Mononuclear cell (primary cell): ENCODE data around the gene ZSWIM4. TPM values are rescaled to one million over a fixed set of nuclear protein-coding genes. Genes with fewer than 3 reads are reported as not detected.
"Not testable (repeated sequence)": the region's sequence is repeated elsewhere in the genome, so short reads cannot be mapped to it uniquely, and the experiment has no call there.

Experiments
- H3K27me3 ChIP-seq: 2 replicates; pipeline ENCODE4 v1.6.0; 2011; ENCODE audit warnings: low read length, control low read depth; ENCODE audit not compliant: insufficient read depth
- H3K4me1 ChIP-seq: 2 replicates; pipeline ENCODE4 v1.5.1; 2011; ENCODE audit warnings: mild to moderate bottlenecking, low read length, control low read depth; ENCODE audit not compliant: insufficient read depth
- H3K4me3 ChIP-seq: 2 replicates; pipeline ENCODE4 v1.5.1; 2011; ENCODE audit warnings: mild to moderate bottlenecking, low read length, moderate library complexity
- H3K9me3 ChIP-seq: 2 replicates; pipeline ENCODE4 v1.5.1; 2011; ENCODE audit warnings: low read depth, mild to moderate bottlenecking, control low read depth, low read length
- total RNA-seq: library from RNA; depleted of rRNA; stranded (reverse); fragments of >200 nt; gene quantifications from one replicate; pipeline ENCODE4 v1.2.3, GENCODE V29; 2012

The ZSWIM4 gene
- total RNA-seq, 1 donor, result 1.5 TPM

- H3K4me3 ChIP-seq, H3K9me3 ChIP-seq, H3K27me3 ChIP-seq: not testable (repeated sequence)
- H3K4me1 ChIP-seq, result peaks cover 51% of the 10 kb centered on the region
These were observed 1.9 kb upstream of the ZSWIM4 start for GRCh38 chr19:13793317-13793716.

GRCh38 chr19:13794398-13794756 lies 866 bp upstream of the ZSWIM4 start:
- peaks cover 40% of the 10 kb centered on the region for H3K4me1 ChIP-seq
- H3K27me3 ChIP-seq, result no peaks in the 10 kb centered on the region
- no peaks in the 10 kb centered on the region for H3K9me3 ChIP-seq
- H3K4me3 ChIP-seq, result peak overlapping the region; percentile 61

GRCh38 chr19:13795595-13796300 lies 505 bp downstream of the ZSWIM4 start:
- Histone ChIP-seq H3K4me1 (peaks cover 27% of the 10 kb centered on the region), H3K4me3 (peak overlapping the region; percentile 61), H3K9me3 (no peaks in the 10 kb centered on the region), H3K27me3 (no peaks in the 10 kb centered on the region)

- H3K4me1 ChIP-seq, result peaks cover 27% of the 10 kb centered on the region
- H3K4me3 ChIP-seq, result no peak overlapping the region
- H3K27me3 ChIP-seq, result no peaks in the 10 kb centered on the region
- H3K9me3 ChIP-seq, result no peaks in the 10 kb centered on the region
These were observed 1.2 kb downstream of the ZSWIM4 start for GRCh38 chr19:13796301-13797057.

GRCh38 chr19:13797058-13797440 lies 1.8 kb downstream of the ZSWIM4 start:
- H3K4me3 ChIP-seq, result no peak overlapping the region
- peaks cover 27% of the 10 kb centered on the region for H3K4me1 ChIP-seq

GRCh38 chr19:13797870-13798269 lies 2.6 kb downstream of the ZSWIM4 start:
- H3K27me3 ChIP-seq, result no peaks in the 10 kb centered on the region
- no peaks in the 10 kb centered on the region for H3K9me3 ChIP-seq
- peaks cover 27% of the 10 kb centered on the region for H3K4me1 ChIP-seq
- no peak overlapping the region for H3K4me3 ChIP-seq

More at GRCh38 chr19:13797058-13797440, 1.8 kb downstream of the ZSWIM4 start:
- Histone ChIP-seq H3K27me3 (no peaks in the 10 kb centered on the region), H3K9me3 (no peaks in the 10 kb centered on the region)

GRCh38 chr19:13799669-13800068 lies 4.4 kb downstream of the ZSWIM4 start:
- Histone ChIP-seq H3K4me3 (no peak overlapping the region), H3K4me1 (peaks cover 21% of the 10 kb centered on the region), H3K27me3 (no peaks in the 10 kb centered on the region), H3K9me3 (no peaks in the 10 kb centered on the region)

GRCh38 chr19:13803038-13803437 lies 7.8 kb downstream of the ZSWIM4 start:
- no peaks in the 10 kb centered on the region for H3K9me3 ChIP-seq
- H3K4me1 ChIP-seq, result no peaks in the 10 kb centered on the region
- no peaks in the 10 kb centered on the region for H3K27me3 ChIP-seq
- no peak overlapping the region for H3K4me3 ChIP-seq

- no peaks in the 10 kb centered on the region for H3K4me1 ChIP-seq
These were observed 9.8 kb downstream of the ZSWIM4 start for GRCh38 chr19:13804830-13805683.

GRCh38 chr19:13806728-13807127 lies 11.5 kb downstream of the ZSWIM4 start:
- Histone ChIP-seq H3K9me3 (no peaks in the 10 kb centered on the region), H3K4me1 (no peaks in the 10 kb centered on the region), H3K27me3 (no peaks in the 10 kb centered on the region), H3K4me3 (no peak overlapping the region)

More at GRCh38 chr19:13804830-13805683, 9.8 kb downstream of the ZSWIM4 start:
- Histone ChIP-seq H3K27me3 (no peaks in the 10 kb centered on the region), H3K4me3 (no peak overlapping the region), H3K9me3 (no peaks in the 10 kb centered on the region)

GRCh38 chr19:13807421-13808021 lies 12.3 kb downstream of the ZSWIM4 start:
- H3K4me1 ChIP-seq, result no peaks in the 10 kb centered on the region

GRCh38 chr19:13808856-13809255 lies 13.6 kb downstream of the ZSWIM4 start:
- Histone ChIP-seq H3K4me1 (no peaks in the 10 kb centered on the region), H3K9me3 (no peaks in the 10 kb centered on the region), H3K4me3 (no peak overlapping the region), H3K27me3 (no peaks in the 10 kb centered on the region)

More at GRCh38 chr19:13807421-13808021, 12.3 kb downstream of the ZSWIM4 start:
- no peaks in the 10 kb centered on the region for H3K9me3 ChIP-seq
- no peaks in the 10 kb centered on the region for H3K27me3 ChIP-seq
- H3K4me3 ChIP-seq, result no peak overlapping the region

GRCh38 chr19:13812544-13812943 lies 17.3 kb downstream of the ZSWIM4 start:
- no peak overlapping the region for H3K4me3 ChIP-seq
- no peaks in the 10 kb centered on the region for H3K9me3 ChIP-seq
- no peaks in the 10 kb centered on the region for H3K4me1 ChIP-seq
- no peaks in the 10 kb centered on the region for H3K27me3 ChIP-seq

- H3K4me3 ChIP-seq, result no peak overlapping the region
- no peaks in the 10 kb centered on the region for H3K4me1 ChIP-seq
- H3K9me3 ChIP-seq, result no peaks in the 10 kb centered on the region
- H3K27me3 ChIP-seq, result no peaks in the 10 kb centered on the region
These were observed 17.9 kb downstream of the ZSWIM4 start for GRCh38 chr19:13813147-13813546.

GRCh38 chr19:13814550-13814949 lies 19.3 kb downstream of the ZSWIM4 start:
- Histone ChIP-seq H3K4me1 (no peaks in the 10 kb centered on the region), H3K9me3 (no peaks in the 10 kb centered on the region), H3K4me3 (no peak overlapping the region), H3K27me3 (no peaks in the 10 kb centered on the region)
